ENCODE results near the gene TOMM6.
A peak's percentile ranks its signal among the peaks of the same experiment; 100 is the strongest.

Gene TOMM6

GRCh38 chr6:41780551-41781365 is 6.7 kb upstream of the TOMM6 start, which contains the start of gene PRICKLE4:
Gene PRICKLE4, plus strand, starts transcription at chr6:41780782. Its CDS starts 2,692 bp downstream, at chr6:41783474.
- peaks cover 11% of the 10 kb centered on the region for H3K36me3 ChIP-seq (ENCODE audit: insufficient read depth, low read length)
- no peaks in the 10 kb centered on the region for H3K27me3 ChIP-seq (ENCODE audit: control insufficient read depth in 1 of 2, insufficient read depth in 2 of 2, low read length in 2 of 2)
- H3K4me1 ChIP-seq (ENCODE audit: insufficient read depth, low read length): peaks cover 26% of the 10 kb centered on the region
- H3K9ac ChIP-seq (ENCODE audit: low read length): peak within 1 kb of the TSS; percentile 18
- peak within 1 kb of the TSS; percentile 70 for H3K27ac ChIP-seq (ENCODE audit: low read depth, low read length)
- no peaks in the 10 kb centered on the region for H3K9me3 ChIP-seq (ENCODE audit: low read length)
- H3K4me3 ChIP-seq (ENCODE audit: low read depth in 1 of 2, low read length in 2 of 2): peak within 1 kb of the TSS; percentile 29 to 69

GRCh38 chr6:41781366-41781730 is 6.1 kb upstream of the TOMM6 start:
- Histone ChIP-seq H3K4me3 (ENCODE audit: low read depth in 1 of 2, low read length in 2 of 2) (peak overlapping the region in 1 of 2 donors; percentile 47), H3K36me3 (ENCODE audit: insufficient read depth, low read length) (peaks cover 8% of the 10 kb centered on the region), H3K9ac (ENCODE audit: low read length) (peak overlapping the region; percentile 18), H3K27ac (ENCODE audit: low read depth, low read length) (peak overlapping the region; percentile 66), H3K4me1 (ENCODE audit: insufficient read depth, low read length) (peaks cover 30% of the 10 kb centered on the region), H3K9me3 (ENCODE audit: low read length) (no peaks in the 10 kb centered on the region), H3K27me3 (ENCODE audit: control insufficient read depth in 1 of 2, insufficient read depth in 2 of 2, low read length in 2 of 2) (no peaks in the 10 kb centered on the region)

GRCh38 chr6:41783106-41783780 is 4.3 kb upstream of the TOMM6 start:
- Histone ChIP-seq H3K9ac (ENCODE audit: low read length) (no peak overlapping the region), H3K9me3 (ENCODE audit: low read length) (no peaks in the 10 kb centered on the region), H3K4me1 (ENCODE audit: insufficient read depth, low read length) (peaks cover 30% of the 10 kb centered on the region), H3K27ac (ENCODE audit: low read depth, low read length) (no peak overlapping the region), H3K36me3 (ENCODE audit: insufficient read depth, low read length) (no peaks in the 10 kb centered on the region), H3K27me3 (ENCODE audit: control insufficient read depth in 1 of 2, insufficient read depth in 2 of 2, low read length in 2 of 2) (no peaks in the 10 kb centered on the region), H3K4me3 (ENCODE audit: low read depth in 1 of 2, low read length in 2 of 2) (no peak overlapping the region)

GRCh38 chr6:41784581-41785171 is 2.8 kb upstream of the TOMM6 start:
- peaks cover 8% of the 10 kb centered on the region for H3K36me3 ChIP-seq (ENCODE audit: insufficient read depth, low read length)
- H3K9me3 ChIP-seq (ENCODE audit: low read length): no peaks in the 10 kb centered on the region
- H3K9ac ChIP-seq (ENCODE audit: low read length): no peak overlapping the region
- peaks cover 26% of the 10 kb centered on the region for H3K4me1 ChIP-seq (ENCODE audit: insufficient read depth, low read length)
- no peaks in the 10 kb centered on the region for H3K27me3 ChIP-seq (ENCODE audit: control insufficient read depth in 1 of 2, insufficient read depth in 2 of 2, low read length in 2 of 2)
- H3K4me3 ChIP-seq (ENCODE audit: low read depth in 1 of 2, low read length in 2 of 2): no peak overlapping the region
- H3K27ac ChIP-seq (ENCODE audit: low read depth, low read length): no peak overlapping the region

GRCh38 chr6:41785254-41785653 is 2.2 kb upstream of the TOMM6 start:
- no peak overlapping the region for H3K27ac ChIP-seq (ENCODE audit: low read depth, low read length)
- peaks cover 14% of the 10 kb centered on the region for H3K36me3 ChIP-seq (ENCODE audit: insufficient read depth, low read length)
- no peaks in the 10 kb centered on the region for H3K9me3 ChIP-seq (ENCODE audit: low read length)
- no peaks in the 10 kb centered on the region for H3K27me3 ChIP-seq (ENCODE audit: control insufficient read depth in 1 of 2, insufficient read depth in 2 of 2, low read length in 2 of 2)
- H3K9ac ChIP-seq (ENCODE audit: low read length): no peak overlapping the region
- no peak overlapping the region for H3K4me3 ChIP-seq (ENCODE audit: low read depth in 1 of 2, low read length in 2 of 2)
- peaks cover 26% of the 10 kb centered on the region for H3K4me1 ChIP-seq (ENCODE audit: insufficient read depth, low read length)

- peaks cover 24% of the 10 kb centered on the region for H3K4me1 ChIP-seq (ENCODE audit: insufficient read depth, low read length)
- H3K27ac ChIP-seq (ENCODE audit: low read depth, low read length): peak overlapping the region; percentile 52
- H3K9ac ChIP-seq (ENCODE audit: low read length): peak overlapping the region; percentile 45
- no peaks in the 10 kb centered on the region for H3K9me3 ChIP-seq (ENCODE audit: low read length)
- H3K4me3 ChIP-seq (ENCODE audit: low read depth in 1 of 2, low read length in 2 of 2): peak overlapping the region; percentile 88 to 98
- no peaks in the 10 kb centered on the region for H3K27me3 ChIP-seq (ENCODE audit: control insufficient read depth in 1 of 2, insufficient read depth in 2 of 2, low read length in 2 of 2)
- peaks cover 17% of the 10 kb centered on the region for H3K36me3 ChIP-seq (ENCODE audit: insufficient read depth, low read length)
These were observed 1.6 kb upstream of the TOMM6 start for GRCh38 chr6:41785689-41786450.

GRCh38 chr6:41786451-41787218 is 859 bp upstream of the TOMM6 start:
- peak overlapping the region; percentile 98 for H3K9ac ChIP-seq (ENCODE audit: low read length)
- peak overlapping the region; percentile 88 to 98 for H3K4me3 ChIP-seq (ENCODE audit: low read depth in 1 of 2, low read length in 2 of 2)
- no peaks in the 10 kb centered on the region for H3K27me3 ChIP-seq (ENCODE audit: control insufficient read depth in 1 of 2, insufficient read depth in 2 of 2, low read length in 2 of 2)
- no peaks in the 10 kb centered on the region for H3K9me3 ChIP-seq (ENCODE audit: low read length)
- peaks cover 17% of the 10 kb centered on the region for H3K4me1 ChIP-seq (ENCODE audit: insufficient read depth, low read length)
- H3K36me3 ChIP-seq (ENCODE audit: insufficient read depth, low read length): peaks cover 22% of the 10 kb centered on the region
- H3K27ac ChIP-seq (ENCODE audit: low read depth, low read length): peak overlapping the region; percentile 100

- no peak overlapping the region for H3K27ac ChIP-seq (ENCODE audit: low read depth, low read length)
- peaks cover 17% of the 10 kb centered on the region for H3K4me1 ChIP-seq (ENCODE audit: insufficient read depth, low read length)
- H3K9ac ChIP-seq (ENCODE audit: low read length): no peak overlapping the region
- H3K9me3 ChIP-seq (ENCODE audit: low read length): no peaks in the 10 kb centered on the region
- peaks cover 32% of the 10 kb centered on the region for H3K36me3 ChIP-seq (ENCODE audit: insufficient read depth, low read length)
- H3K4me3 ChIP-seq (ENCODE audit: low read depth in 1 of 2, low read length in 2 of 2): no peak overlapping the region
- no peaks in the 10 kb centered on the region for H3K27me3 ChIP-seq (ENCODE audit: control insufficient read depth in 1 of 2, insufficient read depth in 2 of 2, low read length in 2 of 2)
These were observed 1.9 kb downstream of the TOMM6 start for GRCh38 chr6:41789390-41789724.

- Histone ChIP-seq H3K9ac (ENCODE audit: low read length) (no peak overlapping the region), H3K4me3 (ENCODE audit: low read depth in 1 of 2, low read length in 2 of 2) (no peak overlapping the region), H3K27ac (ENCODE audit: low read depth, low read length) (no peak overlapping the region), H3K4me1 (ENCODE audit: insufficient read depth, low read length) (peaks cover 17% of the 10 kb centered on the region), H3K36me3 (ENCODE audit: insufficient read depth, low read length) (peaks cover 32% of the 10 kb centered on the region), H3K9me3 (ENCODE audit: low read length) (no peaks in the 10 kb centered on the region), H3K27me3 (ENCODE audit: control insufficient read depth in 1 of 2, insufficient read depth in 2 of 2, low read length in 2 of 2) (no peaks in the 10 kb centered on the region)
These were observed 2.6 kb downstream of the TOMM6 start for GRCh38 chr6:41790045-41790444.

GRCh38 chr6:41791305-41791704 is 3.8 kb downstream of the TOMM6 start:
- peaks cover 43% of the 10 kb centered on the region for H3K36me3 ChIP-seq (ENCODE audit: insufficient read depth, low read length)
- no peak overlapping the region for H3K4me3 ChIP-seq (ENCODE audit: low read depth in 1 of 2, low read length in 2 of 2)
- no peak overlapping the region for H3K27ac ChIP-seq (ENCODE audit: low read depth, low read length)
- no peaks in the 10 kb centered on the region for H3K9me3 ChIP-seq (ENCODE audit: low read length)
- H3K9ac ChIP-seq (ENCODE audit: low read length): no peak overlapping the region
- H3K27me3 ChIP-seq (ENCODE audit: control insufficient read depth in 1 of 2, insufficient read depth in 2 of 2, low read length in 2 of 2): no peaks in the 10 kb centered on the region
- peaks cover 6% of the 10 kb centered on the region for H3K4me1 ChIP-seq (ENCODE audit: insufficient read depth, low read length)

All from muscle layer of colon (tissue), 2 donors.